PC-9 (cell line): ENCODE data around the gene DPEP3.

Experiments used
- CTCF ChIP-seq: fragments of 200-600 bp; sonication (generic); conservative IDR thresholded peaks from 2 replicates; pipeline ENCODE4 v1.6.1; 2017; ENCODE audit warnings: mixed run types, antibody characterized with exemption, mild to moderate bottlenecking, moderate library complexity
- EZH2 ChIP-seq: fragments of 200-600 bp; sonication (generic); IDR thresholded peaks from 2 replicates; pipeline ENCODE4 v1.8.0; 2017; ENCODE audit warnings: antibody characterized with exemption, low read depth

- TF ChIP-seq CTCF = no peak; the same call in 1 of the 2 replicates
- no peak for TF ChIP-seq EZH2
These were observed 54.0 kb downstream of the DPEP3 start for GRCh38 chr16:67926181-67926750.
